ENCODE data around the gene DAD1. TPM values are rescaled to one million over a fixed set of nuclear protein-coding genes. Genes with fewer than 3 reads are reported as not detected.

DAD1 gene
- total RNA-seq, 1 experiment from 2014 or later = 162 TPM

- H3K9ac ChIP-seq (ENCODE audit: low read length) = no peak overlapping the region
- H3K36me3 ChIP-seq (ENCODE audit: control insufficient read depth in 1 of 2, insufficient read depth in 2 of 2, low read length in 2 of 2) = no peaks in the 10 kb centered on the region
- no peak overlapping the region for H2AFZ ChIP-seq (ENCODE audit: low read depth, low read length, poor library complexity, severe bottlenecking)
- H3K27me3 ChIP-seq (ENCODE audit: insufficient read depth, low read length) = no peaks in the 10 kb centered on the region; the same call in 1 of the 2 replicates
- no TSS peak for BruUV-seq (replicated peaks)
- ChIA-PET POLR2A (no interaction called here), CTCF (interaction anchor here (1.2 kb wide), 1 partner anchor 14 kb away, joined by 4 read pairs; no protein-coding TSS in a partner anchor), RAD21 (ENCODE audit: low non-redundant PET in 1 of 2, low total read pairs in 2 of 2, uncharacterized antibody in 2 of 2, unreplicated experiment in 2 of 2) (no interaction called here)
- H3K9me2 ChIP-seq (ENCODE audit: insufficient read depth) = no peaks in the 10 kb centered on the region
- H4K20me1 ChIP-seq (ENCODE audit: insufficient read depth) = no peaks in the 10 kb centered on the region
- peaks cover 1 to 11% of the 10 kb centered on the region in 2 experiments for H3K4me1 ChIP-seq (ENCODE audit: control insufficient read depth in 1 of 2, insufficient read depth in 2 of 2, low read length in 2 of 2)
- no peak overlapping the region for H3K4me2 ChIP-seq (ENCODE audit: low read length)
- no peak for DNase-seq (ENCODE audit: low read depth, low spot score)
- H3K9me3 ChIP-seq (ENCODE audit: control insufficient read depth in 1 of 2, insufficient read depth in 1 of 2, low read depth in 1 of 2, low read length in 2 of 2) = no peaks in the 10 kb centered on the region
- no peak overlapping the region for H3K4me3 ChIP-seq (replicated peaks in 1 of 2; ENCODE audit: low read depth in 1 of 2, low read length in 2 of 2)
- no peak overlapping the region for H3K27ac ChIP-seq (ENCODE audit: low read depth, low read length)
- TF ChIP-seq POLR2AphosphoS5 (IDR thresholded peaks at IDR 0.05; ENCODE audit: low read depth, low read length) (no peak), CEBPB (IDR thresholded peaks at IDR 0.05; ENCODE audit: low read depth) (no peak), JUND (IDR thresholded peaks at IDR 0.05) (no peak), SRF (IDR thresholded peaks at IDR 0.05; ENCODE audit: low read depth) (no peak), ATF3 (IDR thresholded peaks at IDR 0.05) (no peak), CBX3 (IDR thresholded peaks at IDR 0.05; ENCODE audit: low read depth) (no peak), EZH2phosphoT487 (IDR thresholded peaks at IDR 0.05; ENCODE audit: borderline replicate concordance) (no peak), SP1 (IDR thresholded peaks at IDR 0.05; ENCODE audit: low read depth) (no peak), SIN3A (IDR thresholded peaks at IDR 0.05; ENCODE audit: low read depth) (no peak)
- TF ChIP-seq, protein P1, sequence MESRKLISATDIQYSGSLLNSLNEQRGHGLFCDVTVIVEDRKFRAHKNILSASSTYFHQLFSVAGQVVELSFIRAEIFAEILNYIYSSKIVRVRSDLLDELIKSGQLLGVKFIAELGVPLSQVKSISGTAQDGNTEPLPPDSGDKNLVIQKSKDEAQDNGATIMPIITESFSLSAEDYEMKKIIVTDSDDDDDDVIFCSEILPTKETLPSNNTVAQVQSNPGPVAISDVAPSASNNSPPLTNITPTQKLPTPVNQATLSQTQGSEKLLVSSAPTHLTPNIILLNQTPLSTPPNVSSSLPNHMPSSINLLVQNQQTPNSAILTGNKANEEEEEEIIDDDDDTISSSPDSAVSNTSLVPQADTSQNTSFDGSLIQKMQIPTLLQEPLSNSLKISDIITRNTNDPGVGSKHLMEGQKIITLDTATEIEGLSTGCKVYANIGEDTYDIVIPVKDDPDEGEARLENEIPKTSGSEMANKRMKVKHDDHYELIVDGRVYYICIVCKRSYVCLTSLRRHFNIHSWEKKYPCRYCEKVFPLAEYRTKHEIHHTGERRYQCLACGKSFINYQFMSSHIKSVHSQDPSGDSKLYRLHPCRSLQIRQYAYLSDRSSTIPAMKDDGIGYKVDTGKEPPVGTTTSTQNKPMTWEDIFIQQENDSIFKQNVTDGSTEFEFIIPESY (IDR thresholded peaks at IDR 0.05; ENCODE audit: extremely low read depth, insufficient replicate concordance, low read length) = no peak
- TF ChIP-seq, protein P2, sequence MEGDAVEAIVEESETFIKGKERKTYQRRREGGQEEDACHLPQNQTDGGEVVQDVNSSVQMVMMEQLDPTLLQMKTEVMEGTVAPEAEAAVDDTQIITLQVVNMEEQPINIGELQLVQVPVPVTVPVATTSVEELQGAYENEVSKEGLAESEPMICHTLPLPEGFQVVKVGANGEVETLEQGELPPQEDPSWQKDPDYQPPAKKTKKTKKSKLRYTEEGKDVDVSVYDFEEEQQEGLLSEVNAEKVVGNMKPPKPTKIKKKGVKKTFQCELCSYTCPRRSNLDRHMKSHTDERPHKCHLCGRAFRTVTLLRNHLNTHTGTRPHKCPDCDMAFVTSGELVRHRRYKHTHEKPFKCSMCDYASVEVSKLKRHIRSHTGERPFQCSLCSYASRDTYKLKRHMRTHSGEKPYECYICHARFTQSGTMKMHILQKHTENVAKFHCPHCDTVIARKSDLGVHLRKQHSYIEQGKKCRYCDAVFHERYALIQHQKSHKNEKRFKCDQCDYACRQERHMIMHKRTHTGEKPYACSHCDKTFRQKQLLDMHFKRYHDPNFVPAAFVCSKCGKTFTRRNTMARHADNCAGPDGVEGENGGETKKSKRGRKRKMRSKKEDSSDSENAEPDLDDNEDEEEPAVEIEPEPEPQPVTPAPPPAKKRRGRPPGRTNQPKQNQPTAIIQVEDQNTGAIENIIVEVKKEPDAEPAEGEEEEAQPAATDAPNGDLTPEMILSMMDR (IDR thresholded peaks at IDR 0.05 in 2 of 3, conservative IDR thresholded peaks at IDR 0.05 in 1 of 3; ENCODE audit: borderline replicate concordance in 1 of 3, insufficient read depth in 1 of 3, low read depth in 2 of 3, low read length in 2 of 3) = no peak
- intact Hi-C loops (cut with micrococcal nuclease) = no loop called here
- H3K79me2 ChIP-seq (ENCODE audit: insufficient read depth, low read length) = no peaks in the 10 kb centered on the region
- no peak for ATAC-seq
These were observed 46.7 kb downstream of the DAD1 start for GRCh38 chr14:22542360-22542759.
